ENCODE measurements around the gene PCBD2.
"Not testable (repeated sequence)": the region's sequence is repeated elsewhere in the genome, so short reads cannot be mapped to it uniquely, and the experiment has no call there.

The PCBD2 gene

GRCh38 chr5:134904610-134905245 is at the start of gene PCBD2:
Gene PCBD2 (plus strand): TSS chr5:134905131. CDS start chr5:134905140, 9 bp downstream.
- peak; percentile 95 for ATAC-seq
- no peaks in the 10 kb centered on the region for H3K9me3 Mint-ChIP-seq

GRCh38 chr5:134856465-134856864 is 48.5 kb upstream of the PCBD2 start:
- peaks cover 28% of the 10 kb centered on the region for H3K36me3 Mint-ChIP-seq (ENCODE audit: low read depth)
- not testable (repeated sequence) for ATAC-seq, H3K27me3 Mint-ChIP-seq, H3K9me3 Mint-ChIP-seq, H3K4me3 Mint-ChIP-seq, DNase-seq, H3K27ac Mint-ChIP-seq
- peaks cover 15% of the 10 kb centered on the region for H3K4me1 Mint-ChIP-seq

More at GRCh38 chr5:134904610-134905245, at the start of gene PCBD2:
- Mint-ChIP-seq H3K36me3 (ENCODE audit: low read depth) (peaks cover 8% of the 10 kb centered on the region), H3K4me1 (peaks cover 32% of the 10 kb centered on the region), H3K27ac (peak within 1 kb of the TSS; percentile 98), H3K27me3 (no peaks in the 10 kb centered on the region), H3K4me3 (peak within 1 kb of the TSS; percentile 93)
- peak; percentile 95 for DNase-seq

DNA sequence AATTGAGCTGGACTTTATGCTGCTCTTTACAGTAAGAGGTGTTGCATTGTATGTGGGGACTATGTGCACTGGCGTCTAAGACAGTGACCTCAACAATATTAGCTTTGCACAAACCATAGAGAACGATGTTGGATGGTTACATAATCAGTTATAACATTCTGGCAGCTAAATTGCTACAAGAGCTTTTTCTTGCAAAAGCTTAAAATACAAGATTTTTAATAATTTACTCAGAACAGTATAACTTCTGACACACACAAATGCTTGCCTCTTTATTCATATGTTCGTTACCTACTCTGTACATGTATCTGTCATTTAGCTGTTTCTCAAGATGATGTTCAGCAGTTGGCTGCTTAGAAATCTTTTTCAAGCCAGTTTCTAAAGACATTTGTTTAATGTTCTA is 47.5 kb upstream of the PCBD2 start:
- Mint-ChIP-seq H3K4me1 (peaks cover 10% of the 10 kb centered on the region), H3K27ac (peak overlapping the region; percentile 28), H3K27me3 (no peaks in the 10 kb centered on the region), H3K9me3 (no peaks in the 10 kb centered on the region), H3K36me3 (ENCODE audit: low read depth) (peaks cover 24% of the 10 kb centered on the region), H3K4me3 (no peak overlapping the region)
- DNase-seq (no peak), ATAC-seq (no peak)

GRCh38 chr5:134864707-134865106 is 40.2 kb upstream of the PCBD2 start:
- H3K4me1 Mint-ChIP-seq = no peaks in the 10 kb centered on the region
- H3K9me3 Mint-ChIP-seq = no peaks in the 10 kb centered on the region
- no peak overlapping the region for H3K4me3 Mint-ChIP-seq
- peaks cover 4% of the 10 kb centered on the region for H3K36me3 Mint-ChIP-seq (ENCODE audit: low read depth)
- no peak overlapping the region for H3K27ac Mint-ChIP-seq
- DNase-seq (no peak), ATAC-seq (no peak)
- no peaks in the 10 kb centered on the region for H3K27me3 Mint-ChIP-seq

- Mint-ChIP-seq H3K4me3 (peak overlapping the region; percentile 90), H3K9me3 (no peaks in the 10 kb centered on the region), H3K4me1 (peaks cover 27% of the 10 kb centered on the region), H3K27me3 (no peaks in the 10 kb centered on the region), H3K36me3 (ENCODE audit: low read depth) (peaks cover 8% of the 10 kb centered on the region), H3K27ac (peak overlapping the region; percentile 95)
- ATAC-seq (no peak), DNase-seq (peak; percentile 20)
Observed at GRCh38 chr5:134873494-134873893, 31.4 kb upstream of the PCBD2 start.

DNA sequence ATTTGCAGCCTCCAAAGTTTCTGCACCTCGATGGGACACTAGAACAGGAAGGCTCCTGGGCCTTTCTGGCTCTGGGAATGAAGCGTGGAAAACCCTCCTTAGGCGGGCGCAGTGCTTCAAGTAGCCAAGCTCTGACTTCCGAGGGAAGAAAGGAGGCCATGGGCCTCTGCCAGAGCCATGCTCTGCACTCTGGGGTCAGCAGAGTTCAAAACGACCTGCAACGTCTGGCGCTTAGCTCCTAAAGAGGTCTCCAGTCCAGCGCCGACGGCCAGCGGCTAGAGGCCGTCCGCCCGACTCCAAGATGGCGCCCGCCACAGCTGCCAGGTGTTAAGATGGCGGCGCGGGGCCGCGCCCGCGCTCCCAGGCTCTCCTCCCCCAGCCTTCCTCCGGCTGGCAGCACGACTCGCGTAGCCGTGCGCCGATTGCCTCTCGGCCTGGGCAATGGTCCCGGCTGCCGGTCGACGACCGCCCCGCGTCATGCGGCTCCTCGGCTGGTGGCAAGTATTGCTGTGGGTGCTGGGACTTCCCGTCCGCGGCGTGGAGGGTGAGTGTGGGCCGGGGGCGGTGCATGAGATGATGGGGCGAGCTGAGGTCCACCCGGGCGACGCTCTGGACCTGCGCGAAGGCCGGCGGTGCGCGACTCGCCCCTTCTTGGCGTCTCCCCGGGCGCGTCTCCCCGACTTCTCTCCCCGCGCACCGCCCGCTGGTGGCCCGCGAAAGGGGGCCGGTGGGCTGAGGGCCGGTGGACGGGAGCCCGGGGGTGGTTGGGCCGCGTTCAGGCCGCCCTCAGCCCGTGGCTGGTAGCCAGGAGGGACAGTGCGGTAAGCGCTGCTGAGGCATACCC is 30.7 kb upstream of the PCBD2 start, which contains the start of gene TXNDC15:
TXNDC15 (plus strand) TSS at position 385 of the 844 bp plus-strand sequence; CDS start at position 442, 57 bp downstream.
- H3K4me3 Mint-ChIP-seq = peak within 1 kb of the TSS; percentile 90
- ATAC-seq (peak; percentile 78), DNase-seq (peak; percentile 82)
- H3K27ac Mint-ChIP-seq = peak within 1 kb of the TSS; percentile 95
- H3K9me3 Mint-ChIP-seq = no peaks in the 10 kb centered on the region
- H3K4me1 Mint-ChIP-seq = peaks cover 27% of the 10 kb centered on the region
- peaks cover 8% of the 10 kb centered on the region for H3K36me3 Mint-ChIP-seq (ENCODE audit: low read depth)
- no peaks in the 10 kb centered on the region for H3K27me3 Mint-ChIP-seq

DNA sequence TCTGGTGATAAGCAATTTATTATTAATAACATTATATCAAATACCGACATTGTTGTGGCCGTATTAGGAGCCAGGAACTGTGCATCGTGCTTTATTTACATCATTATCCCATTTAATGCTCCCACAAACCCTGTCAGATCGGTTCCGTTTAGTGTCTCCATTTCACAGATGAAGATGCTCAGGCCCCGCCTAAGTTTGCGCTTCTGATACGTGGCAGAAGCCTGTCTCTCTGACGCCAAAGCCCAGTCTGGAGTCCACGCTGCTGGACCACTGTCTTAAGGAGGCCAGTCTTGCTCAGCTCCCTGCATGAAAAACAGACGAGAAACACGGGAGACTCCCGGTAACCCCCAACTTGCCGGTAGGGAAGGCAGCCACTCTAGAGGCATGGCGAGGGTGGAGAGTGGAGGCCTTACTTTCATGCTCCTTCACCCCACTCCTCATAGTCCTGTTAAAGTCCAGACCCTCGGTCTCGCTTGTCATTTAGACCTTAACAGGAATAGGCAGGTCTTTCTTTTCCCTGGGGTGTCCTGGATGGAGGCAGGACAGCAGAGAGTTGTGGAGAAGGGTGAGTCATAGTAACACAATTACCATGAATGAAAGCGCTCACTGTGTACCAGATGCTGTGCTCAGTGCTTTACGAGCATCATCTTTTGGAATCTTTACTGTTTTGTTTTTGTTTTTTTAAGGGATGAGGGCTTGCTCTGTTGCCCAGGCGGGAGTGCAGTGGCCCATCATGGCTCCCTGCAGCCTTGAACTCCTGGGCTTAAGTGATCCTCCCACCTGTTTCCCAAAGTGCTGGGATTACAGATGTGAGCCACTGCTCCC is 29.9 kb upstream of the PCBD2 start:
- peaks cover 27% of the 10 kb centered on the region for H3K4me1 Mint-ChIP-seq
- H3K27ac Mint-ChIP-seq = peak overlapping the region; percentile 95
- peak; percentile 39 for DNase-seq
- peak; percentile 62 for ATAC-seq
- peak overlapping the region; percentile 90 for H3K4me3 Mint-ChIP-seq
- H3K27me3 Mint-ChIP-seq = no peaks in the 10 kb centered on the region
- no peaks in the 10 kb centered on the region for H3K9me3 Mint-ChIP-seq
- peaks cover 8% of the 10 kb centered on the region for H3K36me3 Mint-ChIP-seq (ENCODE audit: low read depth)

GRCh38 chr5:134877159-134877558 is 27.8 kb upstream of the PCBD2 start:
- Mint-ChIP-seq H3K4me1 (peaks cover 27% of the 10 kb centered on the region), H3K9me3 (no peaks in the 10 kb centered on the region), H3K27me3 (no peaks in the 10 kb centered on the region), H3K4me3 (no peak overlapping the region), H3K27ac (peak overlapping the region; percentile 41), H3K36me3 (ENCODE audit: low read depth) (peaks cover 8% of the 10 kb centered on the region)
- ATAC-seq (peak; percentile 6), DNase-seq (no peak)

- Mint-ChIP-seq H3K4me3 (no peak overlapping the region), H3K27me3 (no peaks in the 10 kb centered on the region), H3K36me3 (ENCODE audit: low read depth) (peaks cover 8% of the 10 kb centered on the region), H3K4me1 (peaks cover 26% of the 10 kb centered on the region), H3K9me3 (no peaks in the 10 kb centered on the region), H3K27ac (no peak overlapping the region)
- no peak for DNase-seq
- ATAC-seq = no peak
Observed at GRCh38 chr5:134878403-134878802, 26.5 kb upstream of the PCBD2 start.

GRCh38 chr5:134879456-134879855 is 25.5 kb upstream of the PCBD2 start:
- Mint-ChIP-seq H3K27ac (no peak overlapping the region), H3K36me3 (ENCODE audit: low read depth) (peaks cover 8% of the 10 kb centered on the region), H3K4me1 (peaks cover 22% of the 10 kb centered on the region), H3K4me3 (no peak overlapping the region), H3K9me3 (no peaks in the 10 kb centered on the region), H3K27me3 (no peaks in the 10 kb centered on the region)
- ATAC-seq (no peak), DNase-seq (no peak)

- not testable (repeated sequence) for H3K4me3 Mint-ChIP-seq; H3K9me3 Mint-ChIP-seq; H3K36me3 Mint-ChIP-seq (ENCODE audit: low read depth); ATAC-seq; H3K27ac Mint-ChIP-seq; H3K27me3 Mint-ChIP-seq; DNase-seq
- peaks cover 17% of the 10 kb centered on the region for H3K4me1 Mint-ChIP-seq
Observed at GRCh38 chr5:134880937-134881336, 24.0 kb upstream of the PCBD2 start.

- not testable (repeated sequence) for H3K9me3 Mint-ChIP-seq; H3K4me1 Mint-ChIP-seq; DNase-seq; H3K27me3 Mint-ChIP-seq; H3K36me3 Mint-ChIP-seq (ENCODE audit: low read depth); ATAC-seq; H3K4me3 Mint-ChIP-seq; H3K27ac Mint-ChIP-seq
Observed at GRCh38 chr5:134881711-134882110, 23.2 kb upstream of the PCBD2 start.

DNA sequence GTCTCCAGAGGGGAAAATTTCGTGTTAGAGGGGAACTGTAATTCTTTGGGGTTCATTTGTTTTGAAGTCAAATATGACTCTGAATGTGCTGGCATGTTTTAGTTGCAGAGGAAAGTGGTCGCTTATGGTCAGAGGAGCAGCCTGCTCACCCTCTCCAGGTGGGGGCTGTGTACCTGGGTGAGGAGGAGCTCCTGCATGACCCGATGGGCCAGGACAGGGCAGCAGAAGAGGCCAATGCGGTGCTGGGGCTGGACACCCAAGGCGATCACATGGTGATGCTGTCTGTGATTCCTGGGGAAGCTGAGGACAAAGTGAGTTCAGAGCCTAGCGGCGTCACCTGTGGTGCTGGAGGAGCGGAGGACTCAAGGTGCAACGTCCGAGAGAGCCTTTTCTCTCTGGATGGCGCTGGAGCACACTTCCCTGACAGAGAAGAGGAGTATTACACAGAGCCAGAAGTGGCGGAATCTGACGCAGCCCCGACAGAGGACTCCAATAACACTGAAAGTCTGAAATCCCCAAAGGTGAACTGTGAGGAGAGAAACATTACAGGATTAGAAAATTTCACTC is 17.3 kb upstream of the PCBD2 start:
- Mint-ChIP-seq H3K4me1 (peaks cover 2% of the 10 kb centered on the region), H3K27me3 (no peaks in the 10 kb centered on the region), H3K27ac (no peak overlapping the region), H3K4me3 (no peak overlapping the region), H3K36me3 (ENCODE audit: low read depth) (peaks cover 21% of the 10 kb centered on the region), H3K9me3 (no peaks in the 10 kb centered on the region)
- no peak for DNase-seq
- ATAC-seq = no peak

DNA sequence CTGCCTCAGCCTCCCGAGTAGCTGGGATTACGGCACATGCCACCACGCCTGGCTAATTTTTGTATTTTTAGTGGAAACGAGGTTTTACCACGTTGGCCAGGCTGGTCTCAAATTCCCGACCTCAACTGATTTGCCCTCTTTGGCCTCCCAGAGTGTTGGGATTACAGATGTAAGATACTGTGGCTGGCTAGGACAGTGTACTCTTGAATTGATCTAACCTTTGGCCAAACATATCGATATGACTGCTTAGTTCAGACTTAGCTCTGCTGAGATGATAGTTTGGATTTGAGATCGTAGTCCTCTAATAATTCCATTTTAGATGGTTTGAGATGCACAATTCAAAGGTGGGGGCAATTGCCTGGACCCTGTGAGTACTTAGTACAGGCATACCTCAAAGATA is 15.6 kb upstream of the PCBD2 start:
- H3K27me3 Mint-ChIP-seq = no peaks in the 10 kb centered on the region
- no peak overlapping the region for H3K27ac Mint-ChIP-seq
- DNase-seq (no peak), ATAC-seq (no peak)
- peaks cover 2% of the 10 kb centered on the region for H3K4me1 Mint-ChIP-seq
- peaks cover 23% of the 10 kb centered on the region for H3K36me3 Mint-ChIP-seq (ENCODE audit: low read depth)
- H3K9me3 Mint-ChIP-seq = no peaks in the 10 kb centered on the region
- H3K4me3 Mint-ChIP-seq = no peak overlapping the region
